H9 (cell line): Measurements from ENCODE around the gene TGFBR1. TPM values are rescaled to one million over a fixed set of nuclear protein-coding genes. Genes with fewer than 3 reads are reported as not detected.

Experiments
- DNase-seq: peaks from one replicate; pipeline ENCODE4 v3.0.0-alpha.2; 2017
- H2AFZ ChIP-seq: one replicate; pipeline ENCODE4 v1.6.1; 2013; ENCODE audit warnings: mild to moderate bottlenecking, low read length, control low read depth, moderate library complexity
- H2AK5ac ChIP-seq: 2 replicates; pipeline ENCODE4 v1.6.1; 2013; ENCODE audit warnings: low read length, control low read depth, mixed read lengths; ENCODE audit not compliant: insufficient read length
- H2BK120ac ChIP-seq: one replicate; pipeline ENCODE4 v1.6.1; 2013; ENCODE audit warnings: low read depth, mild to moderate bottlenecking, low read length, control low read depth, inconsistent platforms; ENCODE audit not compliant: poor library complexity, severe bottlenecking
- H2BK12ac ChIP-seq: 2 replicates; pipeline ENCODE4 v1.6.1; 2013; ENCODE audit warnings: low read length, control low read depth, mixed read lengths, low read depth; ENCODE audit not compliant: insufficient read length
- H2BK15ac ChIP-seq: 2 replicates; pipeline ENCODE4 v1.6.1; 2013; ENCODE audit warnings: low read depth, low read length, control low read depth
- H2BK20ac ChIP-seq: one replicate; pipeline ENCODE4 v1.6.1; 2013; ENCODE audit warnings: low read depth, mild to moderate bottlenecking, low read length, control low read depth, inconsistent platforms; ENCODE audit not compliant: poor library complexity, severe bottlenecking
- H2BK5ac ChIP-seq: 2 replicates; pipeline ENCODE4 v1.6.1; 2013; ENCODE audit warnings: low read length, control low read depth, mixed read lengths; ENCODE audit not compliant: insufficient read length
- H3K14ac ChIP-seq: 2 replicates; pipeline ENCODE4 v1.6.1; 2013; ENCODE audit warnings: low read length, control low read depth; ENCODE audit not compliant: insufficient read depth
- H3K18ac ChIP-seq: 2 replicates; pipeline ENCODE4 v1.6.1; 2013; ENCODE audit warnings: low read depth, mild to moderate bottlenecking, mixed read lengths, low read length, control low read depth; ENCODE audit not compliant: insufficient read length
- H3K23ac ChIP-seq: 2 replicates; pipeline ENCODE4 v1.6.1; 2013; ENCODE audit warnings: low read length, control low read depth, mixed read lengths, low read depth; ENCODE audit not compliant: insufficient read length
- H3K23me2 ChIP-seq: 2 replicates; pipeline ENCODE4 v1.6.1; 2013; ENCODE audit warnings: low read depth, mild to moderate bottlenecking, mixed read lengths, low read length, control low read depth; ENCODE audit not compliant: insufficient read length, poor library complexity, severe bottlenecking
- H3K27ac ChIP-seq: 2 replicates; pipeline ENCODE4 v1.5.1; 2013; ENCODE audit warnings: low read length, control low read depth, mixed read lengths, low read depth; ENCODE audit not compliant: insufficient read length
- H3K27me3 ChIP-seq: 2 replicates; pipeline ENCODE4 v1.6.1; 2013; ENCODE audit warnings: low read length, control low read depth, inconsistent platforms; ENCODE audit not compliant: insufficient read depth
- H3K4ac ChIP-seq: 2 replicates; pipeline ENCODE4 v1.6.1; 2013; ENCODE audit warnings: low read depth, mild to moderate bottlenecking, control low read depth, inconsistent platforms, low read length, moderate library complexity
- H3K4me1 ChIP-seq: 2 replicates; pipeline ENCODE4 v1.6.1; 2013; ENCODE audit warnings: low read length, control low read depth, inconsistent platforms; ENCODE audit not compliant: insufficient read depth
- H3K4me2 ChIP-seq: 2 replicates; pipeline ENCODE4 v1.6.1; 2013; ENCODE audit warnings: low read length, control low read depth, mixed read lengths; ENCODE audit not compliant: insufficient read length, insufficient read depth
- H3K56ac ChIP-seq: 2 replicates; pipeline ENCODE4 v1.6.1; 2013; ENCODE audit warnings: low read depth, mild to moderate bottlenecking, mixed read lengths, low read length, control low read depth; ENCODE audit not compliant: insufficient read length
- H3K79me1 ChIP-seq: 2 replicates; pipeline ENCODE4 v1.6.1; 2013; ENCODE audit warnings: low read depth, mild to moderate bottlenecking, moderate library complexity, low read length, control low read depth, inconsistent platforms; ENCODE audit not compliant: insufficient read depth, poor library complexity, severe bottlenecking
- H3K79me2 ChIP-seq: 2 replicates; pipeline ENCODE4 v1.6.1; 2013; ENCODE audit warnings: low read length, control low read depth, inconsistent platforms; ENCODE audit not compliant: insufficient read depth
- H3K9ac ChIP-seq: 2 replicates; pipeline ENCODE4 v1.6.1; 2013; ENCODE audit warnings: low read length, control low read depth, mixed read lengths; ENCODE audit not compliant: insufficient read length; ENCODE audit errors: extremely low read depth
- H3K9me3 ChIP-seq: one replicate; pipeline ENCODE4 v1.6.1; 2013; ENCODE audit warnings: low read depth, low read length, inconsistent platforms; ENCODE audit not compliant: control insufficient read depth
- H3T11ph ChIP-seq: one replicate; pipeline ENCODE4 v1.6.1; 2013; ENCODE audit warnings: mild to moderate bottlenecking, low read length, control low read depth, inconsistent platforms
- H4K20me1 ChIP-seq: one replicate; pipeline ENCODE4 v1.6.1; 2013; ENCODE audit not compliant: control insufficient read depth, insufficient read length, insufficient read depth
- H4K5ac ChIP-seq: 2 replicates; pipeline ENCODE4 v1.6.1; 2013; ENCODE audit warnings: low read depth, mild to moderate bottlenecking, mixed read lengths, low read length, control low read depth; ENCODE audit not compliant: insufficient read length
- H4K8ac ChIP-seq: replicated peaks from 2 replicates; pipeline ENCODE4 v1.6.1; 2013; ENCODE audit warnings: low read length, control low read depth, mixed read lengths, low read depth; ENCODE audit not compliant: insufficient read length
- H4K91ac ChIP-seq: 2 replicates; pipeline ENCODE4 v1.6.1; 2013; ENCODE audit warnings: low read depth, mild to moderate bottlenecking, moderate library complexity, mixed read lengths, low read length, control low read depth; ENCODE audit not compliant: insufficient read length
- H3K27ac Mint-ChIP-seq, 3 experiments: 2 replicates in 2 of 3; 3 replicates in 1 of 3; pipeline ENCODE4 v1.8.0; 2020 to 2021; ENCODE audit warnings: mixed read lengths in 3 of 3, mild to moderate bottlenecking in 1 of 3, moderate library complexity in 1 of 3
- H3K27me3 Mint-ChIP-seq: 2 replicates; pipeline ENCODE4 v1.8.0; 2021; ENCODE audit warnings: low read depth, mild to moderate bottlenecking, moderate library complexity, mixed read lengths
- H3K36me3 Mint-ChIP-seq, 3 experiments: 2 replicates in 2 of 3; 3 replicates in 1 of 3; pipeline ENCODE4 v1.8.0; 2020 to 2021; ENCODE audit warnings: low read depth in 3 of 3, mixed read lengths in 3 of 3; ENCODE audit not compliant: insufficient read depth in 1 of 3
- H3K4me1 Mint-ChIP-seq, 2 experiments: 2 replicates each; pipeline ENCODE4 v1.8.0; 2020; ENCODE audit warnings: mixed read lengths in 2 of 2
- H3K4me3 Mint-ChIP-seq, 2 experiments: 2 replicates in 1 of 2; 3 replicates in 1 of 2; pipeline ENCODE4 v1.8.0; 2020 to 2021; ENCODE audit warnings: mild to moderate bottlenecking in 2 of 2, mixed read lengths in 2 of 2, moderate library complexity in 1 of 2
- H3K9me3 Mint-ChIP-seq, 2 experiments: 2 replicates in 1 of 2; 3 replicates in 1 of 2; pipeline ENCODE4 v1.8.0; 2020; ENCODE audit warnings: mild to moderate bottlenecking in 2 of 2, mixed read lengths in 2 of 2, moderate library complexity in 1 of 2
- CTCF ChIP-seq: fragments of 200-600 bp; sonication (generic); conservative IDR thresholded peaks from 3 replicates; pipeline ENCODE4 v1.8.0; 2021; ENCODE audit warnings: antibody characterized with exemption, mild to moderate bottlenecking
- WGBS: extraction: QIAGEN DNeasy Blood & Tissue Kit; methylation state at CpG from one replicate; pipeline ENCODE4 v1.1.7; 2013; ENCODE audit warnings: missing lambda C conversion rate, low lambda C conversion rate, mixed read lengths; ENCODE audit not compliant: insufficient read length; ENCODE audit errors: extremely low coverage; 5-methylcytosine and 5-hydroxymethylcytosine counted together
- total RNA-seq: library from RNA; stranded (reverse); gene quantifications from 2 replicates; pipeline ENCODE4 v1.2.1, GENCODE V29; 2021

TGFBR1 gene
- total RNA-seq, 1 experiment from 2014 or later: 59.3 TPM

- H3K79me2 ChIP-seq: no peaks in the 10 kb centered on the region
- H3K23ac ChIP-seq: no peak overlapping the region
- no peak overlapping the region for H3K9ac ChIP-seq
- no peaks in the 10 kb centered on the region for H3K23me2 ChIP-seq
- H3K4ac ChIP-seq: no peak overlapping the region
- no peak for DNase-seq
- H3K79me1 ChIP-seq: no peaks in the 10 kb centered on the region
- Mint-ChIP-seq H3K36me3 (no peaks in the 10 kb centered on the region), H3K4me3 (no peak overlapping the region), H3K9me3 (no peaks in the 10 kb centered on the region), H3K27me3 (peaks cover 12% of the 10 kb centered on the region), H3K27ac (no peak overlapping the region), H3K4me1 (peaks cover 5 to 6% of the 10 kb centered on the region in 2 experiments; a peak in 2 of 4 replicates)
- H3K4me2 ChIP-seq: no peak overlapping the region
- H3K27me3 ChIP-seq: no peaks in the 10 kb centered on the region
- H4K8ac ChIP-seq: no peak overlapping the region
- H2BK5ac ChIP-seq: no peak overlapping the region
- H3K18ac ChIP-seq: no peak overlapping the region
- H3K27ac ChIP-seq: no peak overlapping the region
- H2AFZ ChIP-seq: no peak overlapping the region
- H3T11ph ChIP-seq: no peak overlapping the region
- no peak overlapping the region for H2BK12ac ChIP-seq
- WGBS: no CpG with 5 or more reads among the region's 1 CpG
- no peak overlapping the region for H3K14ac ChIP-seq
- no peaks in the 10 kb centered on the region for H3K4me1 ChIP-seq
- H2AK5ac ChIP-seq: no peak overlapping the region
- H3K9me3 ChIP-seq: no peaks in the 10 kb centered on the region
- no peak overlapping the region for H4K5ac ChIP-seq
- no peak overlapping the region for H4K91ac ChIP-seq
- H3K56ac ChIP-seq: no peak overlapping the region
- no peak overlapping the region for H2BK120ac ChIP-seq
- no peak overlapping the region for H2BK15ac ChIP-seq
- TF ChIP-seq CTCF: no peak
- H4K20me1 ChIP-seq: no peaks in the 10 kb centered on the region
- no peak overlapping the region for H2BK20ac ChIP-seq
These were observed 42.4 kb upstream of the TGFBR1 start for GRCh38 chr9:99062549-99062948.
